ENCODE data around the gene PDGFD.

The PDGFD gene

DNA sequence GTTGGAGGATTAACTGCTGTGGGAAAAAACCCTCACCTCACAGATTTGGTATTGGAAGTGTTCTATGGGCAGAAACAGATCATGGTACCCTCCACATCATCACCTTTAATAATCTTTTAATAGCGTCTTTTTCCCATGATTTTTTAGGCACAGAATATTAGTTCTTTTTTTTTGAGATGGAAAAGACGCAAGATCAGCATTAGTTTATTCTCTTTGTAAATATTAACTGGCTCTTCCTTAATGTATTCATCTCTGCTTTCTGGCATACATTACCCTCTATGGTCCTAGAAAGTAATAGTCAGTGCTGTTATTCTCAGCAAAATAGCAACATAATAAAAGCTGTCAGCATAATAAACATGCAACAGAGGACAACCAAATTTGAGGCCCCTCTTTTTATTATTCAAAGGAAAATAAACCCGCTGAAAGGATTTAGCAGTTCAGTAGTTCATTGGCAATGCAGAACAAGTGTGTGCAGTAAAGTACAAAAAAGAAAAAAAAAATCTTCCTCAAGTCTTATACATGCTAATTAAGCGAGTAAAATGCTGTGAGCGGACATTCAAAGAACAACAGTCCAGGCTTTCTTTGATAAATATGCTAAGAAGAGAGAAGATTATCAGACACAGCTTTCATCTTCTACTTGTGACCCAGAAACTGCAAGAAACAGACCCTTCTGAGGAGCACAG is 165.0 kb downstream of the PDGFD start:
- TF ChIP-seq ARNT (IDR thresholded peaks at IDR 0.05) (no peak), CTBP1 (IDR thresholded peaks at IDR 0.05; ENCODE audit: borderline replicate concordance) (no peak), FOXA1 (IDR thresholded peaks at IDR 0.05) (no peak), NFRKB (IDR thresholded peaks at IDR 0.05) (no peak)
- CTCF ChIA-PET = no interaction called here
- POLR2A ChIA-PET = no interaction called here

GRCh38 chr11:103997082-103997481 is 166.9 kb downstream of the PDGFD start:
- TF ChIP-seq BHLHE40 (IDR thresholded peaks at IDR 0.05; ENCODE audit: borderline replicate concordance) (no peak), FOXK2 (IDR thresholded peaks at IDR 0.05) (no peak), ZNF384 (IDR thresholded peaks at IDR 0.05) (no peak), HDGF (IDR thresholded peaks at IDR 0.05; ENCODE audit: borderline replicate concordance) (no peak), SUZ12 (IDR thresholded peaks at IDR 0.05) (no peak), FOXM1 (IDR thresholded peaks at IDR 0.05; ENCODE audit: borderline replicate concordance) (no peak), ARNT (IDR thresholded peaks at IDR 0.05) (no peak), NFRKB (IDR thresholded peaks at IDR 0.05) (no peak)
- ChIA-PET POLR2A (no interaction called here), CTCF (no interaction called here)
- DNase-seq (ENCODE audit: extremely low spot score) = no peak

More for the DNA sequence above, 165.0 kb downstream of the PDGFD start:
- no peak for DNase-seq (ENCODE audit: extremely low spot score)

- ChIA-PET POLR2A (no interaction called here), CTCF (no interaction called here)
- DNase-seq (ENCODE audit: extremely low spot score) = no peak
- TF ChIP-seq ELF4 (IDR thresholded peaks at IDR 0.05) = no peak
- no peak for TF ChIP-seq TARDBP (IDR thresholded peaks at IDR 0.05)
- TF ChIP-seq NFRKB (IDR thresholded peaks at IDR 0.05) = no peak
- no peak for TF ChIP-seq HDGF (IDR thresholded peaks at IDR 0.05; ENCODE audit: borderline replicate concordance)
- no peak for TF ChIP-seq FOXM1 (IDR thresholded peaks at IDR 0.05; ENCODE audit: borderline replicate concordance)
- TF ChIP-seq FOXA1 (IDR thresholded peaks at IDR 0.05) = no peak
- no peak for TF ChIP-seq ARNT (IDR thresholded peaks at IDR 0.05)
- TF ChIP-seq ZNF384 (IDR thresholded peaks at IDR 0.05) = no peak
- no peak for TF ChIP-seq FOXK2 (IDR thresholded peaks at IDR 0.05)
- no peak for TF ChIP-seq CTBP1 (IDR thresholded peaks at IDR 0.05; ENCODE audit: borderline replicate concordance)
- no peak for TF ChIP-seq LEF1 (IDR thresholded peaks at IDR 0.05; ENCODE audit: borderline replicate concordance)
- no peak for TF ChIP-seq SP1 (IDR thresholded peaks at IDR 0.05)
- no peak for TF ChIP-seq PKNOX1 (IDR thresholded peaks at IDR 0.05)
- no peak for TF ChIP-seq BHLHE40 (IDR thresholded peaks at IDR 0.05; ENCODE audit: borderline replicate concordance)
Observed at GRCh38 chr11:103995896-103996295, 168.1 kb downstream of the PDGFD start.

DNA sequence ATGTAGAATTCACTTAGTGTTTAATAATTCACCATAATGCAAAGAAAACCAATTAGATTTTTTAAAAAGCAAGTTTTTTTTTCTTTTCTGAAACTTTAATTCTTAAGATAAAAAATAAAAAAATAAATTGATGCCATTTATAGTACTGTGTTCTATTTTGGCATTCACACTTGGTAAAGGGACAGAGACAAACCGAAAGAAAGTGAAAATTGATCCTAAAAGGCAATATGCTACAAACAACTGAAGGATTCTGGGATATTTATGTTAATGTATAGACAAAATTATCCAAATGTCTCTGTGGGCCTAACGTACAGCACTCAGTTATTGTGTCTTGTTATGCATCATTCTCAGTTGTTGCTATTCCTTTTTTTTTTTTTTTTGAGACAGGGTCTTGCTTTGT is 169.4 kb downstream of the PDGFD start:
- no peak for DNase-seq (ENCODE audit: extremely low spot score)
- TF ChIP-seq PKNOX1 (IDR thresholded peaks at IDR 0.05) (no peak), ELF4 (IDR thresholded peaks at IDR 0.05) (no peak), FOXM1 (IDR thresholded peaks at IDR 0.05; ENCODE audit: borderline replicate concordance) (no peak), ARNT (IDR thresholded peaks at IDR 0.05) (no peak), SUZ12 (IDR thresholded peaks at IDR 0.05) (no peak), HDGF (IDR thresholded peaks at IDR 0.05; ENCODE audit: borderline replicate concordance) (no peak), SP1 (IDR thresholded peaks at IDR 0.05) (no peak), TARDBP (IDR thresholded peaks at IDR 0.05) (no peak)
- CTCF ChIA-PET = no interaction called here
- POLR2A ChIA-PET = no interaction called here

- ChIA-PET CTCF (no interaction called here), POLR2A (no interaction called here)
- no peak for DNase-seq (ENCODE audit: extremely low spot score)
- TF ChIP-seq L3MBTL2 (conservative IDR thresholded peaks at IDR 0.05) (no peak), TARDBP (IDR thresholded peaks at IDR 0.05) (no peak)
Observed at GRCh38 chr11:103994094-103994493, 169.9 kb downstream of the PDGFD start.

DNA sequence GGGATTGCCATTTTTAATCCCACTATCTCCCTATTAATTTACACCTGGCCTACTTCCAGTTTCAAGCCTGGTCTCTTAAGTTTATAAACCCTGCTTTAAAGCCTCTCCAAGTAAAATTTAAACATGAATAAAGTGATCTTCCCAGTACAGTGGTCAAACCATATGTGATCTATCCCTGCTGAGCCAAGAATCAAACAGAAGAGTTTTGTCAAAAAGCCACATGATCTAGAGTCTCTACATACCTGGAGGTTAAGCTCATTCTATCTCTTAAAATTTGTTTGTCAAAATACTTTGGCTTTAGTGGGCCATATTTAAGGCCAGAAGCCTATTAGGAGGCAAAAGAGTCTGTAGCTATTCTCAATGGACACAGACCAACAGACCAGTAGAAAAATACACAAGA is 170.4 kb downstream of the PDGFD start:
- ChIA-PET CTCF (no interaction called here), POLR2A (no interaction called here)
- TF ChIP-seq FOXK2 (IDR thresholded peaks at IDR 0.05) (no peak), HDGF (IDR thresholded peaks at IDR 0.05; ENCODE audit: borderline replicate concordance) (no peak), CTBP1 (IDR thresholded peaks at IDR 0.05; ENCODE audit: borderline replicate concordance) (no peak), FOXA1 (IDR thresholded peaks at IDR 0.05) (no peak), BHLHE40 (IDR thresholded peaks at IDR 0.05; ENCODE audit: borderline replicate concordance) (no peak)
- no peak for DNase-seq (ENCODE audit: extremely low spot score)

GRCh38 chr11:103988595-103988969 is 175.4 kb downstream of the PDGFD start:
- DNase-seq (ENCODE audit: extremely low spot score) = no peak
- TF ChIP-seq CTBP1 (IDR thresholded peaks at IDR 0.05; ENCODE audit: borderline replicate concordance) (no peak), LEF1 (IDR thresholded peaks at IDR 0.05; ENCODE audit: borderline replicate concordance) (no peak), NFRKB (IDR thresholded peaks at IDR 0.05) (no peak), SUZ12 (IDR thresholded peaks at IDR 0.05) (no peak), PKNOX1 (IDR thresholded peaks at IDR 0.05) (no peak), ARNT (IDR thresholded peaks at IDR 0.05) (no peak), FOXM1 (IDR thresholded peaks at IDR 0.05; ENCODE audit: borderline replicate concordance) (no peak), BHLHE40 (IDR thresholded peaks at IDR 0.05; ENCODE audit: borderline replicate concordance) (no peak), HDGF (IDR thresholded peaks at IDR 0.05; ENCODE audit: borderline replicate concordance) (no peak), ELF4 (IDR thresholded peaks at IDR 0.05) (no peak), FOXK2 (IDR thresholded peaks at IDR 0.05) (no peak), ZNF384 (IDR thresholded peaks at IDR 0.05) (no peak)
- ChIA-PET CTCF (no interaction called here), POLR2A (no interaction called here)
